ENCODE data around the gene SYT11.

- TF ChIP-seq POLR2A (IDR thresholded peaks at IDR 0.05; ENCODE audit: low read length) (no peak), GATA1 (IDR thresholded peaks at IDR 0.05; ENCODE audit: low read depth, low read length) (no peak)
Measured at GRCh38 chr1:155861896-155862295, 2.5 kb downstream of the SYT11 start.

All from erythroblast (primary cell).